ENCODE measurements around the gene CDH4.

The CDH4 gene

DNA sequence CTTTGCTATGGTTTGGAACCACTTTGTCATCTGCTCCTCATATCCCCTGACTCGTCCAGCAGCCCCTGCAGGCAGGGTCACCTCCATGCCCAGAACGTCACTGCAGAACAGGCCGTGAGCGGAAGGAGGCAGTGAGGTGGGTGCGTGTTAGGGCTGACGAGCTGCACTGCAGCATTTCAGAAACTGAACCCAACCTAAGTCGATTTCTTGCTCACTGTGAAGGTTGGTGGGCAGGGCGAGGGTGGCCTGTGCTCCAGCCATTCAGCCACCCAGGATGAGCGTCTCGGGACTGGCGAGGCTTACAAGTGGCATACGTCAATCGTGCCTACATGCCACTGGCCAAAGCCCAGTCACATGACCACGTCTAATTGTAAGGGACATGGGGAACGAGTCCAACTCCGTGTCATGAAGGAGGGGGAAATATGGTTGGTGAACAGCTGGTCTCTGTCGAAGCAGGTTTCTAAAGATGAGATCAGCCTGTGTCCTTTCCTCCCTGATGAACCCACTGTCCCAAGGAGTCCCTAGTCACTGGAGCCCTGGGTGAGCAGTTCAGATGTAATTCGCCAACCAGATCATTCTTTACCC, 524.5 kb downstream of the CDH4 start:
- DNase-seq, result no peak

DNA sequence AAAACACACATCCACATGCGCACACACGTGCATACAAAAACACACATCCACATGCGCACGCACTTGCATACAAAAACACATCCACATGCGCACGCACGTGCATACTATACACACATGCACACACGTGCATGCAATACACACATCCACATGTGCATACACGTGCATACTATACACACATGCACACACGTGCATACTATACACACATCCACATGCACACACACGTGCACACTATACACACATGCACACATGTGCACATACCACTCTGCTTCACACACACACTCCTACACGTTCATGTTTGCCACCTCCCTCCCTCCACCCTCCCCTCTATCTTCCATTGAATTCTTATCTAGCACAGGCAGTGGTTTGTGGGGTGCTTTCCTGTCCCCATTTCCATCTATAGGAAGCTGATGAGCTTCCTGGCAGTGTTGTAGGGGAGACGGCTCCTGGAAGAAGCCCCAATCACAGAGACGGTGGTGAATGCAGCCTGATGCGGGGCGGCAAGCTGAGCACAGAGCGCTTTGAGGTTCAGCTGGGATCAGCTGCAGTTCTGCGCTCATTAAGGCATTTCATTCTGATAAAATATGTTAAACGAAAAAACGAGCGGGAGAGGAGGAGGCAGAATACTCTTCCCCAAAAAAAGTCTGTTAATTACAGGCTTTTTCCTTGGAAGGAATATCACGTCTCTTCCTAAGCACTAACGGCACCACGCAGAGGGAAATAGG, 525.9 kb downstream of the CDH4 start:
- no peak for DNase-seq

DNA sequence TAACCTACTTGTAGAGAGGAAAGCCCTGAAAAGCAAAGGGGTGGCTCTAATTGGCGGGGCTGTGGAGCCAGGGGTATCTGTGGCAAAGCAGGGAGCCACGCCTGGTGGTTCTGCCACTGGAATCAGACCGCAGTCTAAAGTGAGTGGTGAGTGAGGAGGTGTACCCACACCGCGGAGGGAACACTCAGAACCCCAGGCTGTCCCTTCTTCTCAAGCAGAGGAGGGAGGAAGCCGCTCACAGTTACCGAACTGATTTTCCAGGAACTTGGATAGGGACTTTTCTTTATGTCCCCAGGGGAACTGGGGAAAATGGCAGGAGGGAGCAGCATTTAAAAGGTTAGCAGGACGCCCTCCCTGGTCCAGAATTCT, 526.4 kb downstream of the CDH4 start:
- DNase-seq, result no peak

- DNase-seq, result no peak
Measured at GRCh38 chr20:61779176-61779965, 527.3 kb downstream of the CDH4 start.

DNA sequence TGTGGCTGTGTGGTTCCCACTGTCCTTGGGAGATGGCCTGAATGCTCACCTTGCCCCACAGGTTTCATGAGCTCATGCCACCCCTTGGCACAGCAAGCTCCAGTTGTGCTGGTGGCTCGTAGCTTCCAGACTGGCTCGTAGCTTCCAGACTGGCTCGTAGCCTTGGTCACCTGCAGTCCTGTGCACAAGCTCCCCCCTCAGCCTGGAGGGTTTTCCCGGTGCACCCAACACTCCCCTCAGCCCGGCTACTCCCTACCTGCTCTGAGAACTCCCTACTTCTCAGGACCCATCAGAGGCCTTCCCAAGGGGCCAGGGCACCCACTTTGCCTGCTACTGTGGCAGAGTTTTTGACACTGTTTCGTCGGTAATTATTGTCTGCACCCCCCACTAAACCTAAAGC, 528.0 kb downstream of the CDH4 start:
- DNase-seq, result no peak

- no peak for DNase-seq
Measured at GRCh38 chr20:61784801-61785566, 532.9 kb downstream of the CDH4 start.

DNA sequence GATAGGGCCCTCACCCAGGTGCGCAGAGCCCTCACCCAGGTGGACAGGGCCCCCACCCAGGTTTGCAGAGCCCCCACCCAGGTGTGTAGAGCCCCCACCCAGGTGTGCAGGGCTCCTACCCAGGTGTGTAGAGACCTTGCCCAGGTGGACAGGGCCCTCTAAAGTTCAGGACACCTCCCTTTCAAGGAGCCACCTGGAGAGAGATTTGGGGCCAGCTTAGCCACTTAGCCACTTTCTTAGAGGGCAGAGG, 533.4 kb downstream of the CDH4 start:
- DNase-seq, result no peak

DNA sequence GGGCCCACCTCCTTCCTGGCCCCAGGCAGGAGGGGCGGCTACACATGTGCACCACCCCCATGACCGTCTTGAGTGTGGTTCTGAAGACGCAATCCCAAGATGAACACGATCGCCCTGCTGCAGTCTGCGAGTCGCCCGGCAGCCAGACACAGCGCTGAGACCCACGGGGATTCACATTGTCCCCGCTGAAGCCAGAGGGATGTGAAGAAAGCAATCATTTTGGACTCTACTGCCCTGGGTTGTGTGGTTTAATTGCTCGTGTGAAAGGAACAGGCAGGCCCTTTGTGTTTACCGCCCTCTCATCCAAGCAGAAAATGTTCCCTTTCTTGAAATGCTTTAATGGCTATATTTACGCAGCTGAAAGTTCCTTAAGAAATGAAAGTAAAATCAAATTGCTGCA, 534.2 kb downstream of the CDH4 start:
- peak; percentile 65 for DNase-seq

DNA sequence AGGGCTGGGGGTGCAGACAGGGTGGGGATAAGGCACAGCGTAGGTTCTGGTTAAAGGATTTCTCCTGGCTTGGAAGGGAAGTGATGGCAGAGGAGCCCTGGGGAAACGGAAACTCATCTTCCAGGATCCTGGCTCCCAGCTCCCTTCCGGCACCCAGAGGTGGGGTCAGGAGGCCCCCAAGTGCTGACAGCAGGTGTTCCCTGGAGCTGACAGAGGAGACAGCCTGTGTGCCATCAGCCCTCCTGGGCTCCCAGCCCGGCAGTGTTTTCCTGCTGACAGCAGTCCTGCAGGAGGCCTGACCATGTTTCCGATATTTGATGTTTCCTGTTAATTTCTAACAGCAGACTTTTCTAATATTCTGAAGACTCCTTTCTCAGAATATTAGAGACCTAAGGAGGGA, 536.3 kb downstream of the CDH4 start:
- DNase-seq, result no peak

DNA sequence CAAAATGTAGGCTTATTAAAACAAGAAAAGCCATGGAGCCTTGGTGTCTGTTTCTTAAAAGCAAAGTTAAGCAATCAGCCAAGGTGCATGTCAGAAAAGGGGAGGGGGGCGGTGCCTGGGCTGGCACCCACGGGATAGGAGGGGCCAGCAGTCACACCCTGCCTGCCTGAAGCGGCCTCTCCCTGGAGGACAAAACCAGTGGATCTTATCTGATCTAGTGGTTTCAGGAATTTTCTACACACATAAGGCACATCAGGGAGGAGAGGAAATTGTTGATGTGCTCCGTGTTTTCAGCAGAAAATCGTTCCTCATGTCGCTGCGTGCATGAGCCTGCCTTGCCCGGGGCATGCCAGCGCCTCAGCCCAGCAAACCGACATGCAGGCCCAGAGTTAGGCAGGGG, 537.3 kb downstream of the CDH4 start:
- DNase-seq, result peak; percentile 34

DNA sequence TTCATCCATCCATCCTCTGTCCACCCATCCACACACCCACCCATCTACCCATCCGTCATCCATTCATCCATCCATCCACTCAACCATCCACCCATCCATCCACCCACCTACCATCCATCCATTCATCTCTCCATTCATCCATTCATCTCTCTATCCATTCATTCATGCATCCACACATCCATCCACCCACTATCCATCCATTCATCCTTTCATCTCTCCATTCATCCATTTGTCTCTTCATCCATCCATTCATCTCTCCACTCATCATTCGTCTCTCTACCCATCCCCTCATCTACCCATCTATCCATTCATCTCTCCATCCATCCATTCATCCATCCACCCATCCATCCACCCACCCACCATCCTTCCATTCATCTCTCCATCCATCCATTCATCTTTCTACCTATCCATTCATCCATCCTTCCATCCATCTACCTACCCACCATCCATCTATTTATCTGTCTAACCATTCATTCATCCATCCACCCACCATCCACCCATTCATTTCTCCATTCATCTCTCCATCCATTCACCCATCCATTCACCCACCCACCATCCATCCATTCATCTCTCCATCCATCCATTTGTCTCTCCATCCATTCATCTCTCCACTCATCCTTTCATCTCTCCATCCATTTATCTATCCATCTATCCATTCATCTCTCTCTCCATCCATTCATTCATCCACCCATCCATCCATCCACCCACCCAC, 538.2 kb downstream of the CDH4 start:
- DNase-seq, result no peak

DNA sequence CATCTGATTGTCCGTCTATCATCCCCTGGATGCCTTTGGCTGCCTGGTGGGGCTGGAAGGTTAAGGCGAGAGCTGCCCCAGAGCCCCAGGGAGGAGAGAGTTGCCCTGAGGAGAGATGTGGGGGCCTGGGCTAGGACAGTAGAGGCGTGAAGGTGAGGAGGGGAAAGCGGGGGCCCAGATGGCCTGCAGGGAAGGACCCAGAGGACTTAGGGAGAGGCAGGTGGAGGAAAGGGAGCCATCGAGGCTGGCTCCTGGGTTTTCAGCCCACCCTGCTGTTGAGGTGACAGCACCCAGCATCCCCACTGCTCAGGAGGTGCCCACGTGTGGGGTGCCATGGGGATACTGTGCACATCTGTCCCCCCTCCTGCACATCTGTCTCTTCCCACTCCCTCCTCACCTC, 539.9 kb downstream of the CDH4 start:
- no peak for DNase-seq

DNA sequence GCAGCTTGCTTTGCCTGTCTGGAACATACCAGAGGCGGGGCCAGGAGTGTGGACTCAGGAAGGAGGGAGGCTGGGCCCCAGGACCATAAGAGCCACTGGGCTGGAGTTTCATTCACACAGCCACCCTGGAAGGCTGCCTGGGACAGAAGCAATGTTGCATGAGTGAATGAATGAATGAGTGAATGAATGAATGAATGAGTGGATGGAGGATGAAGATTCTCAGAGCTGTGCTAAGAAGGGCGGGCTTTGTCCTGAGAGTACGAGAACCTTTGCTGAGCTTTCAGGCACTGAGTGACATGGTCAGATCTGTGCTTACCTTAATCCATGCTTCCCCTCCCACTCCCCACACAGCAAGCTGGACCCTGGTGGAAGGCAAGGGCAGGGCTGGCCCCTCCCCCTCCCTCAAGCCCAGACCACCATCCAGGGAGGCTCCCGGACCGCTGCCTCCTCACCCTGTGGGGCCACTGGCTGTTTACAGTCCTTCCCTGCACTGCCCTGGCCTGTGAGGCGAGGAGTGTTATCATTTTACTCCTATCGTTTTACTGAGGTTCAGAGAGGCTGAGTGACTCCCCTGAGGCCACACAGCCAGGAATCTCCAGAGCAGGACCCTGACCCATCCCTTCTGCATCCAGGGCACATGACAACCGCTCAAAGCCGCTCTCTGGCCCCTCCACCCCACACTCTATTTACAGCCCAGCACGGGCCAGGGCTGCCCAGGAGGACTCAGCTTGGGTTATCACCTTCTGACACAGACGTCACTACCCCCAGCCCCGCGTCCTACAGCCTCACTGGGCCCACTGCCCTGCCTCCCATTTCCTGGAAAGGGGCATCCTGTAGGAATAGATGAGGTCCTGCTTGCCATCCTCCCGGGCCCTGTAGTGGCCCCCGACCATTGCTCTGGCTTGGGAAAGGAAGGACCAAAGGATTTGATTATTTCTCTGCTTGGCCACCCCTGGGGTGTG, 543.9 kb downstream of the CDH4 start:
- no peak for DNase-seq

DNA sequence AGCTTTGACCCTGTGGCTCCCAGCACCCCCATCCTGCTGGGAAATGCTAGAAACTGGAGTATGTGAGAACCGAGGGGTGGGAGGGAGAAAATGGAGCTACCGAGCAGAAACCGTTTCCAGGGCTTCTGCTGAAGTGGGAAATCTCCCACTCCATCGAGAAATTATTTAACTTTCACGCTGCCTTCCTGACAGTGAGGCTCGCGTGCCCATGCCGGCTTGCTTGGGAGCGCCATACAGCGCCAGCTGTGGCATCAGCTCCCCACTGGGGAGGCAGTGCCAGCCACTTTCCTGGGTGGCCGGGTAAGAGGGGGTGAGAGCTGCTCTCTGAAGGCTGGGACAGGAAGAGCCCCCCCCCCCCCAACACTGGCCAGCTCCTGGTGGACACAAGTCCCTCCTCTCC, 544.7 kb downstream of the CDH4 start:
- DNase-seq, result no peak

DNA sequence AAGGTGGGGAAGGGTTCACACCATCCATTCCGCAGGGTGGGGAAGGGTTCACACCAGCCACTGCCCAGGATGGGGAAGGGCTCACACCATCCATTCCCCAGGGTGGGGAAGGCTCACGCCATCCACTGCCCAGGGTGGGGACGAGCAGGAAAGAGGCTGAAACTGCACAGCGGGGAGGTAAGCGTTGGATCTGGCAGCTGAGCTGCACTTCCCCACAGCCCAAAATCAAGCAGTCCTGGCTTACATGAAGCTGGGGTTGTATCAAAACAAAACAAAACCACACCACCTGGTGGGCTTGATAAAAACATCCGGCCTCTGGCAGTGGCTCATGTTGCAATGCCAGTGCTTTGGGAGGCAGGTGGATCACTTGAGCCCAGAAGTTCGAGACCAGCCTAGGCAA, 545.1 kb downstream of the CDH4 start:
- DNase-seq, result no peak

GRCh38 chr20:61797971-61798411, 545.9 kb downstream of the CDH4 start:
- no peak for DNase-seq

DNA sequence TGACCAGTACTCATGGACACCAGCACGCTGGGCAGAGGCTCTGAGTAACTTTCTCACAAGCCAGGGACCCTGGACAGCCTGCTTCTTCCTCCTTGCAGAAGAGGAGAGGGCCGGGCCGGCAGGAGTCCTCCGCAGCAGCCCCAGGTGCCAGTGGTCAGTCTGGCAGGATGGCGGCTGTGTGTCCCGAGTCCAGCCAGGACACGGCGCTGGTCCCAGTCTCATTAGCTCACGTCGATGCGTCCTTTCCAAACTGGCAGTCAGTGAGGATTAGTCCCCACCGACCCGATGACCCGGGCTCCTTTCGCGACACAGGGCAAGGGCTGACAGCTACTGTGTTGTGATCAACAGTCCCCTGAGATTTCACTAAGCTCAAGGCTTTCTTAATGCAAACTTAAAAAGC, 546.6 kb downstream of the CDH4 start:
- DNase-seq, result no peak

DNA sequence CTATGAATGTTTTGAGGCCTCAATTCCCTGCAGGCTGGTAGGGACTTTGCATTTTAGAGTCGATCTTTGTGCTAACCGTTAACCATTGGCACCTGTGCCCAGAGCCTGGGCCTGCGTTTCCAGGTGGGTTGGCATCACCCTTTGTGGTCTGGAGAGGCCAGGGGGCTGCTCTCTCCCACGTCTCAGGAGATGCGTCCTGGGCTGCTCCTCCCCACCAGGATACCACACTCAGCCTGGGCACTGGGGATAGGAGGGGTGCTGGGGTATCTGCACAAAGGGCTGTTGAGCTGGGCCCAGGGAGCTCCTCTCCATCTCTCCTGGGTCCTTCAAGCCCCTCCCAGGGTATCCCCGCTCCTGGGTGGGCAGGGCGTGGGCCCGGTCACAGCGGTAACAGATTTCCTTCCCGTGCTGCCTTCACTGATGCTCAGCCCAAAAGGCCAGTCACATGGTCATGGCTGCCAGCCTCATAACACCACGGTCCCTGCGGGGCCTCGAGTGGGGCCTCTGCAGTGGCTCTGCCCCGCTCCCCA, 547.4 kb downstream of the CDH4 start:
- DNase-seq, result no peak

GRCh38 chr20:61799928-61800327, 547.9 kb downstream of the CDH4 start:
- DNase-seq, result no peak

DNA sequence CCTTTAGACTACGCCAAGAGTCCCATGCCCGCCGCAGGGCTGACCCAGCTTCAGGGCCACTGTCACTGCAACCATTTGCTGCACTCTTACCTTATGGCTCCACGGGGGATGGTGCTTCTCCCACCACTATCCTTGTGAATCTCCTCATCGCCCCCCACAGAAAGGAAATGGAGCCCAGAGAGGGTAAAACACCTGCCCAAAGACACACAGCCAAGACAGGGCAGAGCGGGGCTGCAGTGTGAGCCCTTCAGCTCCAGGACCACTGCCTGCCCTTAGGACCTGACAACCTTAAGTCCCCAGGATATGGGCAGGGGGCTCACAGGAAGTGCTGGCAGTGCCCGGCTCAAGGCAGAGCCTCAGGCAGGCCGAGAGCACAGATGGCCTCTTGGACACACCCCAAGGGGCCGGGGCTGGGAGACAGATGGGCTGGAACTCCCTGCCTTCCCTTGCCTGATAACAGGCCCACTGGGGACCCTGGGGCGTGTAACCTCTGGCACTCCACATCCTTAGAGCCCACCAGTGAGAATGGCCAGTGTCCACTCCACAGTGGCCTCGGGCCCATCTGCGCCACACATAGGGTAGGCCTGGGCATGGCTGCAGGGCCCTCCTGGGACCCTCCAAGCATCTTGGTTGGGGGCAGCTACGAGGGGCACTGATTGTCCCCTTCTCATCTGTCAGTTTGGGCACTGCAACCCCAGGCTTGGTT, 548.5 kb downstream of the CDH4 start:
- no peak for DNase-seq

- DNase-seq, result no peak
Measured at GRCh38 chr20:61801065-61801360, 549.0 kb downstream of the CDH4 start.

Measured in eye (tissue), 1 donor.